ENCODE results near the gene CEBPB. TPM values are rescaled to one million over a fixed set of nuclear protein-coding genes. Genes with fewer than 3 reads are reported as not detected.
"Not testable (repeated sequence)": the region's sequence is repeated elsewhere in the genome, so short reads cannot be mapped to it uniquely, and the experiment has no call there.

Gene CEBPB
- total RNA-seq, 1 donor from 2014 or later, result 9.6 TPM

DNA sequence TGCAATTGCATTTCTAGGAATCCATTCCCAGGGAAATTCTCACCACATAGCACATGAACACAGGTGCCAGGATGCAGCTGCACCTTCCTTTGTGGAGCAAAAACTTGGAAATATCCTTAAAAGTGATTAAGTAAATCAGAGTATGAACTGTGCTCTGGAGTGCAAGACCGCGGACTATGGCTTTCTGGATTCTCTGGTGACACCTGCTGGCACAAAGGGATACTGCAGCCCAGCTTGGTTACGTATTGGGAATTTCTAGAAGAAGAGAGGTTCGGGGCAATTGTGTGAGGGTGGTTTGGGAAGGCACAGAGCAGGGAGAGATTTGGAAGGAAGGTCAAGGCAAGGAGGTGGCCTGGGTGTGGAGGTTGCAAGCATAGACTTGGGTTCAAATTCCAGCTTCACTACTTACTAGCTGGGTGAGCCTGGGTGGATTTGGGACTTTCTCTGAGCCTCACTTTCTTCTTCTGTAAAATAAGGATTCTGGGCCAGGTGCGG lies 21.3 kb upstream of the CEBPB start:
- DNase-seq (ENCODE audit: low read depth, low spot score), result no peak

DNA sequence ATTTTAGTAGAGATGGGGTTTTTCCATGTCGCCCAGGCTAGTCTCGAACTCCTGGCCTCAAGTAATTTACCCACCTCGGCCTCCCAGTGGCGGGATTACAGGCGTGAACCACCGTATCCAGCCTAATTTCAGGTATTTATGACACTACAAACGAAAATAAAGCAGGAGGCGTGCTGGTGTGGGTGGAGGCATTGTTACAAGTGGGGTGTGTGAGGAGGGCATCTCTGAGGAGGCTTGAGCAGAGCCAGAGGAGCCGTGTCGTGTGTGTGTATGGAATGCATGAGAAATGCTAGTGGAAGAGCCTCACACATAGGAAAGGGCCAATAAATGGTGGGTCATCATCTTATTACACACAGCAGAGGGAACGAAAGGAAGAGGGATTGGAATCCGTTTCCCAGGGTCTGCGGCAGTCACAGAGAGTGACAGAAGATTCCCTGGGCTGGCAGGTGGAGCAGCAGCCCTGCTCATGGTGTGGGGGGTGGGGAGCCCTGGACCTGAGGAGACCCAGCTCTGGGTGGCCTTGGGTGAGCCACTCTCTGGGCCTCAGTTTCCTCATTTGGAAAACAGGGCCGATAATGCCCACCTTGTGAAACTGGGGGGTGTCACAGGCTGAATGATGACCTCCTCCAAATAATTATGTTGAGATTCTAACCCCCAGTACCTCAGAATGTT lies 19.9 kb upstream of the CEBPB start:
- no peak for DNase-seq (ENCODE audit: low read depth, low spot score)

DNA sequence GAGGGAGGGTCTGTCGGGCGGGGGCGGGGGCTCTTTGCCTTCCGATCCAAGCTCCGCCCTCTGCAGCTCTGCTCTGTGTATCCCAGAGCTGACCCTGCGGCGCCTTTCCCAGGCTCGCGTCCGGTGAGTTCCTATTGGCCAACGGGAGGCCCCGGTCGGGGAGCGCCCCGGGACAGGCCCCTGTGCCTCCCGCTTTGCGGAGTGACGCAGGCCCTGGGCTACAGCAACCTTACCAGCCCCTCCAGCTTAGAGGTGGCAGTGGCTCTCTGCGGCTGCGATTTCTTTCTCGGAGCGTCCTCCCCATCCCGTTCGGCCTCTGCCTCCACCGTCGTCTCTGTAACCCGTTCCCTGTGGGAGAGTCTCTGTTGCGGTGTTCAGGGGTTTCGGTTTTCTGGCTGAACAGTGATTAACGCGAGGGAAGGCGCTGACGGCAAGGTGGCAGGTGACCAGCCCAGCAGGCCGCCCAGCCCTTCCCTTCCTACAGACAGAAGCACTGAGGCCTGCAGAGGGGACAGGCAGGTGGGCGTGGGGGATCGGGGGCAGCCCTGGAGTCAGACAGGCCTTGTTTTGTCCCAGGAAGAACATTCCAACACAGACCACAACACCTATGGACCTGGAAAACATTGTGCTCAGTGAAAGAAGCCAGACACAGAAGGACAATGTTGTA lies 18.1 kb upstream of the CEBPB start:
- no peak for DNase-seq (ENCODE audit: low read depth, low spot score)

DNA sequence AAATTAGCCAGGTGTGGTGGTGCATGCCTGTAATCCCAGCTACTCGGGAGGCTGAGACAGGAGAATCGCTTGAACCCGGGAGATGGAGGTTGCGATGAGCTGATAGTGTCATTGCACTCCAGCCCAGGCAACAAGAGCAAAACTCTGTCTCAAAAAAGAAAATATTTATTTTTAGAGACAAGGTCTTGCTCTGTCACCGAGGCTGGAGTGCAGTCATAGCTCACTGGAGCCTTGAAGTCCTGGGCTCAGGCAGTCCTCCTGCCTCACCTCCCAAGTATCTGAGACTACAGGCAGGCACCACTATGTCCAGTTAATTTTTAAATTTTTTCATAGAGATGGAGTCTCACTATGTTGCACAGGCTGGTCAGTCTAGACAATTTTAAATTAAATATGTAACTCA lies 16.2 kb upstream of the CEBPB start:
- DNase-seq (ENCODE audit: low read depth, low spot score), result no peak

DNA sequence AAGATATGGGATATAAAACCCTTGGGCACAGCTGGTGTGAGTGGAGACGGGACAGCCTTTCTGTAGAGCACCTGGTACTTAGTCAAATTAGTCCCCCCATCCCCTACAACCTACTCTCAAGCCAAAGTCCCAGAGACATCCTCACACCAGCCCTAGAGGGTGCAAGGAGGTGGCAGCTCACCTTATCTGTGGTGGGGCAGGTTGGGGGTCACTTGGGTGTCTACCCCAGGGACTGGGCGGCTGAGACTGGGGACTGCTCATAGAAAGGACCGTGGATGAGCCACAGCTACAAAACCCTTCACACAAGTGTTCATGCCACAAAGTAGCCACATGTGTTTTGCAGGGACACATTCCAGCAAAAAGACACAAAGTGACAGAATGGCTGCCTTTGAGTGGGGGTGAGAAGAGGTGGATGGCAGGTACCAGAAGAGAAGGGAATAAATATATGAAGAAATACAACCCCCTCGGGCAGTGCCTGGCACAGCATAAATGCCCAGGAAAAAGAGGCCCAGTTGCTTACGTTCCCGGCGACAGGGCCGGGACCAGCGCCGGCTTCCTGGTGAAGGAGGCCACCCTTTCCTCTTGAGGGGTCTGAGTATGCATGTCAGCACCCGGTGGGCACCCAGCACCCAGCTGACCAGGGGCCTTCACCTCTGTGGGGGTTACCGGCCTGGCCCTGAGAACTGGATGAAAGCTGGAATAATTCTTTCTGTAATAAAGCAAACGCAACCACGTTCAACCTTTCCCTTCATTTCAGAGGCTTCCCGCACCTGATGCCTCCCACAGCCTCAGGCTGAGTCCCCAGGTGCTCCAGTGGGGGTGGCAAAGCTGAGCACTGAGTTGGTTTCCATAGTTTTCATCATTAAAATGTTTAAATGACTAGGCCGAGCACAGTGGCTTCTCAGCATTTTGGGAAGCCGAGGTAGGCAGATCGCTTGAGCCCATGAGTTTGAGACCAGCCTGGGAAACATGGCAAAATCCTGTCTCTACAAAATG lies 14.4 kb upstream of the CEBPB start:
- no peak for DNase-seq (ENCODE audit: low read depth, low spot score)

DNA sequence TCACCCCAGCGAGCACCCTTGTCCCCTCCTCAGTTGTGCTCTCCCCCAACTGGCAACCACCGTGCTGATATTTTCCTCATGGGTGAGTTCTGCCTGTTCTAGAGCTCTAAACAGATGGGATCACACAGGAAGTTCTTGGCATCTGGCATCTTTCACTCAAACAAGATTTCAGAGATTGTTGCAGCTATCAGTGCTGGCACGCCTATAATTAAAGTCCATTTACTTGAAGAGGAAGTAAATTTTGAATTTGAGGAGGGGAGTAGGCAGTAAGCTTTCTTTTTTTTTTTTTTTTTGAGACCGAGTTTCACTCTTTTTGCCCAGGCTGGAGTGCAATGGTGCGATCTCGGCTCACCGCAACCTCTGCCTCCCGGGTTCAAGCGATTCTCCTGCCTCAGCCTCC lies 12.0 kb upstream of the CEBPB start:
- not testable (repeated sequence) for DNase-seq (ENCODE audit: low read depth, low spot score)

DNA sequence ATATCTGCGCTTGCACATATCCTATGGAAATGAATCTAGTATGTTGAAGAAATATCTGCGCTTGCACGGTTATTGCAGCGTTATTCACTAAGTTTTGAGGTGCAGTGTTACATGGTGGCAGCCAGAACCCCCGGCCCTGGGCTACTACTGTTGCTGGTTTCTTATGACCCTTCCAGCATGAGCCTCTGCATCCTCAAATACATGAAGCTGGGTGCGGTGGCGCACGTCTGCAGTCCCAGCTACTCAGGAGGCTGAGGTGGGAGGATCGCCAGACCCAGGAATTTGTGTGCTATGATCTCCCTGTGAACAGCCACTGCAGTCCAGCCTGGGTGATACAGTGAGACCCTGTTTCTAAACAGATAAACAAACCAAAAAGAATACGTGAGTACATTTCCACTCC lies 9.3 kb upstream of the CEBPB start:
- DNase-seq (ENCODE audit: low read depth, low spot score), result no peak

DNA sequence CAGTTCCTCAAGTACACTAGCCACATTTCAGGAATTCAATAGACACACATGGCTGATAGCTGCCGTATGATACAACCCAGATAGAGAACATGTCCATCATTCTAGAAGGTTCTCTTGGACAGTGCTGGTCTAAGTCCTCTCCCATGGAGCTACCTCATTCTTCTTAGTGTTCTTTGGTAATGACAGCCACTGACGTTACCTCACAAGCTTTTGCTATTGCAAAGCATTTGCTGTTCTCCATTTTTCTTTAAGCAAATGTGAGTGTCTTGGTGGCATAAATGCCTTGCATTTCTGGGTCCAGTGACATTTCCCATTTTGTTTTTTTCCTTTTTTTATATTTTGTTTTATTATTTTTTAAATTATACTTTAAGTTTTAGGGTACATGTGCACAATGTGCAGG lies 8.3 kb upstream of the CEBPB start:
- no peak for DNase-seq (ENCODE audit: low read depth, low spot score)

DNA sequence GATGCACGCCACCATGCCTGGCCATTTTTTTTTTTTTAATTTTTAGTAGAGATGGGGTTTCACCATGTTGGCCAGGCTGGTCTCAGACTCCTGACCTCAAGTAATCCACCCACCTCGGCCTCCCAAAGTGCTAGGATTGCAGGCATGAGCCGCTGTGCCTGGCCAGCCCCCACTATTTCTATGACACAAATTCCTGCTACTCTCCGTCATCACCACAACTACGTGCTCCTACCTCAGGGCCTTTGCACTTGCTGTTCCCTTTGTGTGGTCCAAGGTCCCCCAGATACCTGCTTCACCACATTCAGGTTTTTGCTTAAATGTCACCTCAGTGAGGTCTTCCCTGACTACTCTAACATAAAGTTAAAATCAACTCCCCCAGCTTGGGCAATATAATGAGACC lies 5.2 kb upstream of the CEBPB start:
- DNase-seq (ENCODE audit: low read depth, low spot score), result no peak

DNA sequence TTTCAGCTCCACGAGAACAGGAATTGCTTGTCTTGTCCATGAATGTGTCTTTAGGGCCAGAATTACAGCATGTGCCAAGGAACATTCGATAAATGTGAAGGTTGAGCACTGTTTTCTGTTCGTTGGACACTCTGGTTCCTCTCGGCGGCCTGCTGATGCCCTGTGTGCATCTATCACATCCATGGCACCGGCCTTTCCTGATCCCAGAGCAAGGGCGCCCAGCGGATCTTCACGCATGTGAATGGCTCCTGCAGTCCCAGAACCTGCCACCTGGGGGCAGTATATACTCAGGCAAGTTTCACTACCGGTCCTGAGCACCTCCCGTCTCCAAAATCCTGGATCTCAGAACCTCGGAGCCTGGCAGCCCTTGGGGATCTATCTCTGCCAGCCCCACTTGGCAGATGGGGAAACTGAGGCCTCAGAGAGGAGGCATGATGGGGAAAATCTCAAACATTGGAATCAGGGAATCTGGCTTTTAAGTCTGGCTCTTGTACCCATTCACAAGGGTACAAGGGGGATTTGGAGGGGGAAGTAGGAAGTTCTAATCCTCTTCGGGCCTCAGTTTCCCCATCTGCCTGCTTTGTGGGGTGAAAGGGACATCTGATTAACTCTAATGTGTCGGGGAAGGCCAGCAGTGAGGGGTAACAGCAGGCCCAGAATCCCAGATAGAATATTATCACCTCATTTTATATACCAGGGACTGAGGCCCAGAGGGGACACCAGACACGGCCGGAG lies 4.3 kb upstream of the CEBPB start:
- DNase-seq (ENCODE audit: low read depth, low spot score), result no peak

DNA sequence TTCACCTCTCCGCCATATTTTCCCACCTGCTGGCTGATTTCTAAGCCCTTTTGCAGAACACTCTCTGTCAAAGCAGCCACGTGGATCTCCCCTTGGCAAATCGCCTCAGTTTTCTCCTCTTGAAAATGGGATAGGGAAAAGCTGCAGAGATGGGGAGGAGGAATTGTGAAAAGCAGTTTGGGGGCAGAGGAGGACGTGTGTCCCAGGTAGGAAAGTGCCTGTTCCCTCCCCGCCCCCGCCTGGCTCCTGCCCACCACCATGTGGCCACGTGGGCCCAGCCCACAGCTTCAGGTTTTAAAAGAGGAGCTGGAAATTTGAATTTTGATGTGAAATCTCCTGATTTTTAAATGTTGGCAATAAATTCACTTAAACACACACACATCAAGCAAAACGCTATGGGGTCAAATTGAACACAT lies 3.6 kb upstream of the CEBPB start:
- no peak for DNase-seq (ENCODE audit: low read depth, low spot score)

DNA sequence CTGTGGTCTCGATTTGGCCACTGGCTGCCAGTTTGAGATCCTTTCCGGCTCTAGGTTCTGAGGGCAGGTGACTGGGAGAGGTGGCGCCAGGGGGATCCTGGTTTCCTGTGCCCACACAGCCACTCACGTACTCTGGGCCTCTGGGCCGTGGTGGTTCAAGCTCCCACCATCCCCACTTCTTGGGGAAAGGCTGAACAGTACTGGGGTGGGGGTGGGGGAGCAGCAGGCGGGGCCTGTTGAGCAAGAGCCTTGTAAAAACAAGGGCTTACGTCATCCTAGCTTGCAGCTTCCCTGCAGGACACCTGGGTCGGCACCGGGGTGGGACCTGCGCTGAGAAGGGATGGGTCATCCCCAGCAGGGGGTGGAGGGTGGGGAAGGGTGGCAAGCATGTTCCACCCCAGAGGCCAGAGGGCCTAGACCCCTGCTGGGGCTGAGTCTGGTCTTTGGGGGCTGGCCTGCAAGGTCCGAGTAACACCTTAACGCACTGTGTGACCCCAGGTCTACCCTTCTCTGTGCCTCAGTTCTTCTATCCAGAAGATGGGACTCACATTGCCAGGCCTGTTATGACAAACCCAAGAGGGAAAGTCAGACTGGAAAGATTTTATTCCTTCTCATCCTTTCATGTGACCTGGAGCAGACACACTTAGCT lies 3.1 kb upstream of the CEBPB start:
- DNase-seq (ENCODE audit: low read depth, low spot score), result no peak

DNA sequence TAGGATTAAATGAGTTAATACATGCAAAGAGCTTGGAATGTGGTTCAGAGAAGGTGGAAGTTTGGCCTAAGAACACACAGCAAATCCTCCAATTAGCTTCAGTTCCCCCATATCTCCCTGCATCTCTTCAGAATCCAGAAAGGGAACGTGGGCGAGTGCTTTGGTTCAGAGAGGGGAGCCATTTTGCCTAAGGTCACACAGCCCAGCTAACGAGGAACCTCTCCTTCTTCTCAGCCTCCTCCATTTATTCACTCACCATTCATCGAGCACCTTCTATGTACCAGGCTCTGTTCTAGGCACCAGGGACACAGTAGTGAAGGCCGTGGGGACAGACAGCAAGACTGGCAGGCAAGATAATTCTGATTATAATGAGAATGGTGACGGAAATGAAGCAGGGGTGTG lies 2.3 kb upstream of the CEBPB start:
- no peak for DNase-seq (ENCODE audit: low read depth, low spot score)

DNA sequence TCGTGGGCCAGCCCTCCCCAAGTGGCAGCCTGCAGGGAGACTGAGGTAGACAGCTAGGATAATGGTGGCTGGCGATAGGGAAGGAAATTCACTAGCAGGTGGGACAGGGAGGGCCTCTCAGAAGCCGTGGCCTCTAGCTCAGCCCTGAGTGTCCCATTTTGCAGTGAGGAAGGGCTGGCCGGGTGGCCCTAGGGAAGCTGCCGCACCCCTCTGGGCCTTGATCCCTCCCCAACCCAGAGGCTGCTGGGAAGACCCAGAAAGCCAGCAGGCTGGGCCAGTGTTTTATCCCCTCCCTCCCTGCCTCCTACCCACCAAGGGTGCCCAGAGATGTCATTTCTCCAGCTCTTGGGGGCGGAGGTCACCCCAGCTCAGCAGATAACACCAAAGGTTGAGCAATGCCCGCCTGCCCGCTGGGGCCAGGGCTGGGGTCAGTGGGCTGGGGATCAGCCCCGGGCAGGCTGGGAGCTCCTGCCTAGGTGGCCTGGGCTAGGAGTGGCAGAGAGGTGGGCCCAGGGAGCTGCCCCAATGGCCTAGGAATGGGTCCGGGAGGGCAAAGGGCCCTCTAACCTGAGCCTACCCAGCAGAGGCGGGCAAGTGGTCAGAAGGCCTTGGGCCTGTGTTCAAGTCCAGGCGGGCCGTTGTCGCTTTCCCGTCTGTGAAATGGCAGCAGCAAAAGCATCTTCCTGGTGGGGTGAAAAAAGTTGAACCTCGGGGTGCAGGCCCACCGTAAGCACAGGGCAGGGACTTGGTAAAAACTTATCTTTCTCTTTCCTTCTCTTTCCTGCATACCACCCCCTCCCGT lies 1.6 kb upstream of the CEBPB start:
- no peak for DNase-seq (ENCODE audit: low read depth, low spot score)

DNA sequence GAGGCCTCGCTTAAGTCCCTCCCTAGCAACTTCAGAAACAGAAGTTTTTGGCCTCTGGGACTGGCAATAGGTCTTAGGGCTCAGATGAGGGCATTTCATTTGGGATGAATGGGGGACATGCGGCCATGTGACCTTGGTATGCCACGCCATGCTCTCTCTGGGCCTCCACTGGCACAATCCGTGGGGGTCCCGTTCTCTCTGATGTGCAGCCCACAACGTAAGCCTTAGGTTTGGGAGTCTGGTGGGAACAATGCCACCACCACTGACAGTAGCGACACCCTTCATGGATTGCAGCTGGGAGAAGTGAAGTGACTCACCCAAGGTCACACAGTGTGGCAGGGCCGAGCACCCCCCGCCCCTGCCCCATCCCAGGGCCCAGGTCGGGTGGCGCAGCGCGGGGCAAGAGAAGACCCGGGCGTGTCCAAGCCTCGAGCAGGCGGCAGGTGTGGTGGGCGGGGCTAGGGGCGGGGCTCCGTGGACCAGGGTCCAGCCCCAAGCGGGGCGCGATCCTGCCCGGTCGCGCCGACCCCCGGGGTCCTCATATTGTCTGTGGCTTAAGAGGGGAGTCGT lies 864 bp upstream of the CEBPB start:
- DNase-seq (ENCODE audit: low read depth, low spot score), result no peak

DNA sequence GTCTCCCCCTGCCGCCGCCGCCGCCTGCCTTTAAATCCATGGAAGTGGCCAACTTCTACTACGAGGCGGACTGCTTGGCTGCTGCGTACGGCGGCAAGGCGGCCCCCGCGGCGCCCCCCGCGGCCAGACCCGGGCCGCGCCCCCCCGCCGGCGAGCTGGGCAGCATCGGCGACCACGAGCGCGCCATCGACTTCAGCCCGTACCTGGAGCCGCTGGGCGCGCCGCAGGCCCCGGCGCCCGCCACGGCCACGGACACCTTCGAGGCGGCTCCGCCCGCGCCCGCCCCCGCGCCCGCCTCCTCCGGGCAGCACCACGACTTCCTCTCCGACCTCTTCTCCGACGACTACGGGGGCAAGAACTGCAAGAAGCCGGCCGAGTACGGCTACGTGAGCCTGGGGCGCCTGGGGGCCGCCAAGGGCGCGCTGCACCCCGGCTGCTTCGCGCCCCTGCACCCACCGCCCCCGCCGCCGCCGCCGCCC lies 474 bp downstream of the CEBPB start:
- DNase-seq (ENCODE audit: low read depth, low spot score), result no peak

DNA sequence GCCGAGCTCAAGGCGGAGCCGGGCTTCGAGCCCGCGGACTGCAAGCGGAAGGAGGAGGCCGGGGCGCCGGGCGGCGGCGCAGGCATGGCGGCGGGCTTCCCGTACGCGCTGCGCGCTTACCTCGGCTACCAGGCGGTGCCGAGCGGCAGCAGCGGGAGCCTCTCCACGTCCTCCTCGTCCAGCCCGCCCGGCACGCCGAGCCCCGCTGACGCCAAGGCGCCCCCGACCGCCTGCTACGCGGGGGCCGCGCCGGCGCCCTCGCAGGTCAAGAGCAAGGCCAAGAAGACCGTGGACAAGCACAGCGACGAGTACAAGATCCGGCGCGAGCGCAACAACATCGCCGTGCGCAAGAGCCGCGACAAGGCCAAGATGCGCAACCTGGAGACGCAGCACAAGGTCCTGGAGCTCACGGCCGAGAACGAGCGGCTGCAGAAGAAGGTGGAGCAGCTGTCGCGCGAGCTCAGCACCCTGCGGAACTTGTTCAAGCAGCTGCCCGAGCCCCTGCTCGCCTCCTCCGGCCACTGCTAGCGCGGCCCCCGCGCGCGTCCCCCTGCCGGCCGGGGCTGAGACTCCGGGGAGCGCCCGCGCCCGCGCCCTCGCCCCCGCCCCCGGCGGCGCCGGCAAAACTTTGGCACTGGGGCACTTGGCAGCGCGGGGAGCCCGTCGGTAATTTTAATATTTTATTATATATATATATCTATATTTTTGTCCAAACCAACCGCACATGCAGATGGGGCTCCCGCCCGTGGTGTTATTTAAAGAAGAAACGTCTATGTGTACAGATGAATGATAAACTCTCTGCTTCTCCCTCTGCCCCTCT lies 1.1 kb downstream of the CEBPB start:
- DNase-seq (ENCODE audit: low read depth, low spot score), result no peak

DNA sequence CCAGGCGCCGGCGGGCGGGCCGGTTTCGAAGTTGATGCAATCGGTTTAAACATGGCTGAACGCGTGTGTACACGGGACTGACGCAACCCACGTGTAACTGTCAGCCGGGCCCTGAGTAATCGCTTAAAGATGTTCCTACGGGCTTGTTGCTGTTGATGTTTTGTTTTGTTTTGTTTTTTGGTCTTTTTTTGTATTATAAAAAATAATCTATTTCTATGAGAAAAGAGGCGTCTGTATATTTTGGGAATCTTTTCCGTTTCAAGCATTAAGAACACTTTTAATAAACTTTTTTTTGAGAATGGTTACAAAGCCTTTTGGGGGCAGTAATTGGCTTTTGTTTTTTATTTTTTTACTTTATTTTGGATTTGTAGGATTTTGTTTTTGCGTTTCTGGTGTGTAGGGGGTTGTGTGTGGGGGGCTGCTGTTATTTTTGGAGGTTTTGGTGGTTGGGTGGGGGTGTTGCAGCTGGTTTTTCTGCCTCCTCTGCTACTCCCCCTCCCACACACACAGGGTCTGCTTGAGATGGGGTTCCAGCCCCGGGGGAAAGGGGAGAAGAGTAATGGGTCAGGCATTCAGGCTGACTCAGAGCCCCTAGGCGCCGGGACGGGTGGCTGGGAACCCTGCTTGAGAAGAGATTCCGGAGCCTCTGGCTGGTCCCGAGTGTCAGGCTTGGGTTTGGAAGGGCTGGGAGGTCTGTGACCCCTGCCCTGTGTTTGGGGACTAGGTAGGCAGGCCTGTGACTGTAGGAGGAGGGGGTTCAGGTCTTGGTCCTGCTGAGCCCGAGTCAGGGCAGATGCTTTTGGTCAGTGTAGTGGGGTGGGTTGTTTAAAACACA lies 2.0 kb downstream of the CEBPB start:
- peak; percentile 56 for DNase-seq (ENCODE audit: low read depth, low spot score)
